GM19324 (cell line): ENCODE results near the gene HAND1.

ENCODE experiments used
- ATAC-seq: cut with Tn5 transposase; IDR thresholded peaks from one replicate; pipeline ENCODE4 v1.9.1; 2021; ENCODE audit warnings: mild to moderate bottlenecking, moderate library complexity; ENCODE audit not compliant: unreplicated experiment, low FRiP score

The HAND1 gene

GRCh38 chr5:154479944-154480750, 2.1 kb upstream of the HAND1 start:
- ATAC-seq: no peak

GRCh38 chr5:154479160-154479943, 1.3 kb upstream of the HAND1 start:
- ATAC-seq: no peak

- ATAC-seq: no peak
Measured at GRCh38 chr5:154478752-154479159, 729 bp upstream of the HAND1 start.

DNA sequence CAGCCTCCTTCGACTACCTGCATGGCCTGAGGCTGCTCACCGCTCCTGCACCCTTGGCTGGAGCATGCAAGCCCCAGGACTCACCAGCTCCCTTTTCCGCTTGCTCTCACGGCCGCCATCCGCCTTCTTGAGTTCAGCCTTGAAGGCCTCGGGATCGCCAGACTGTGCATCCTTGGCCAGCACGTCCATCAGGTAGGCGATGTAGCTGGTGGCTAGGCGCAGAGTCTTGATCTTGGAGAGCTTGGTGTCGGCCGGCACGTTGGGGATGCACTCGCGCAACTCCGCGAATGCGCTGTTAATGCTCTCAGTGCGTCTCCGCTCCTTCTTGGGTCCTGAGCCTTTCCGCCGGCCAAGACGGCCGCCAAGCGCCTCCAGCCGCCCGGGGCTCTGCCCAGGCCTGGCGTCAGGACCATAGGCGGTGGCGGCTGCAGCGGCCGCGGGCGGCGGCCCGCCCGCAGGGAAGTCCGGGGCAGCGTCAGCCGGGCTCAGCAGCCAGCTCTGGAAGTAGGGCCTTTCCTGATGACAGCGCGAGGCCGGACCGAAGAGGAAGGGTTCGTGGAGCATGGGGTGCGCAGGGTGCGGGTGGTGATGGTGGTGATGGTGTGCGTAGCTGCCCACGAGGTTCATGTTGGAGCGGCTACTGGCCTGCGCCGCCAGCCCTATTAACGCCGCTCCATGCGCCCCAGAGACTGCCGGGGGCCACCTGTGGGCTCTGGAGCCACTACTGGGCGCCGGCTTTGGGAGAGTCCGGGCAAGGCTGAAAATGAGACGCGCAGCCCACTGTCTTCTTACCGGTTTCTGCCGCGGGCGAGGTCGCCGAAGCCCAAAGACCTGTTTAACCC, 424 bp downstream of the HAND1 start:
- ATAC-seq: no peak

- no peak for ATAC-seq
Measured at GRCh38 chr5:154476354-154477205, 1.4 kb downstream of the HAND1 start.

DNA sequence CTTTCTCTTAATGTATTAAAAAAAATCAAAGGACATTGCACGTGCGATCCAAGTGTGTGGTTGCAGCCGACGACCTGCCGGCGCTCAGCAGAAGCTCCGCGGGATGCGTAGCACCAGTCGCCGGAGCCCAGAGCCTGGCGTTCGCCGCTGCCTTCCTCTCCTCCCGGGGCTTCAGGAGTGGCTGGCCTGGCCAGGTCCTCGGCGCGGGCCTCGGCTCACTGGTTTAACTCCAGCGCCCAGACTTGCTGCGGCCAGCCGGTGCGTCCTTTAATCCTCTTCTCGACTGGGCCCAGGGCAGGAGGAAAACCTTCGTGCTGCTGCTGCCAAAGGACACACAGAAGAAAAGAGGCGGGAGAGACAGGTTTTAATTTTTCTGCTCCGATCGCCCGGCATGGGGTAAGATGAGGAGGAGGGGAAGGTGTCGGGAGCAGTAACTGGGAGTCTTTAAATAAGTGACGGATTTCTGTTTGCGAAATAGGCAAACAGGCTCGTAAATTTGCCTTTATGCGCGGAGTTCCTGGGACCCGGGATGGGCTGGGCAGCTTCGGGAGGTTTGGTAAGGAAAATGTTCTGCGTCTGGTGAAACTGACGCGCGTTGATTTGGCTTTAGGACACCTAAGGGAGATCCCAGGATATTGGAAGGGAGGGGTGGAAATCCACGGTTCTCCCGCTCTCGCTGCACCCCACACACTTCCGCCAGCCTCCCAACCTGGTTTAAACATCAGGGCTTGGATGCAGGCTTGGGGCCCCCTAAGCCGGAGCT, 2.3 kb downstream of the HAND1 start:
- no peak for ATAC-seq

- no peak for ATAC-seq
Measured at GRCh38 chr5:154474396-154475334, 3.4 kb downstream of the HAND1 start.

DNA sequence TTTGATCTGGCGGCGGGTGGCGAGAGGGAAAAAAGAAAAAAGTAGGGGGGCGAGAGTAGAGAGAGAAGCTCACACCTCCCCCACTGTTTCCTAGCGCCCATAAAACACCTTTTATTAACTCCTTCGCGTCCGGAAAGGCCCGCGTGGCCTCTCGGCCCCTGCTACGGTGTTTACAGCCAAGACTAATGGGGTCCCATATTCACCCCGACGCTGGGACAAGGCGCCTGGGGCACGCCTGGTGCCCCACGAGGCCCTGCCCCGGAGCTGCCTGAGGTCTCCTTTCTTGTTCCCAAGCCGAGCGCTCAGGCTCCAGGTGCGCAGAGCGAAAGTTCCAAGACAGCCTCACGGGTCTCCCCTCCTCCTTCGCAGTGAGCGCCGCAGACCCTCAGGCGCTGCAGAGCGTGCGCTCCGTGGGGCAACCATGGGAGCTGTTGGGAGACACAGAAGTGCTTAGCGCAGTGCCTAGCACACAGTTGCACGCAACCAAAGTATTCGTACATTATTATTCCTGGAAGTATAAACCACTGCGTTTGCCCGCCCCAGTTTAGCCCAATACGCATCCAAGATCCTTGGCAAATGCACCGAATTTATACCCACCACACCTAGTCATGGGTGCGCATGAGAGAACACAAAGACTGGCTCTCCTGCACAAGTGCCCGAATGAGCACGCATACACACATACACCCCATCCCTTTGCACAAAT, 4.3 kb downstream of the HAND1 start:
- no peak for ATAC-seq

- ATAC-seq: no peak
Measured at GRCh38 chr5:154472871-154473580, 5.0 kb downstream of the HAND1 start.

GRCh38 chr5:154470947-154471870, 6.8 kb downstream of the HAND1 start:
- no peak for ATAC-seq

DNA sequence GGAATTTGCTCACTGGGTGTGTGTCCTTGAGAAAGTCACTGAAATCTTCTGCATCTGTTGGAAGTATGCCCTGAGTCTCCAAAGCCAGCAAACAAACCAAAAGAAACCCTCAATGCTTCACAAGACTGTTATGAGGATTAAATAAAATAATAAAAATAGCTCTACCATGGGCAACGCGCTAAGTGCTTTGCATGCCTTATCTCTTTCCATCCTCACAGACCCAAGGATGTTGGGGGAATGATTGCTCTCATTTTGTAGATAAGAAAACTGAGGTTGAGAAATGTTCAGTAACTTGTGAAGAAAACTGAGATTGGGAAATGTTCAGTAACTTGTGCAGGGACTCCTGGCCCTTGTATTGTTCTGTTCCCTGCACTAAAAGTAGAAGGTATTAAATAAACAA, 7.9 kb downstream of the HAND1 start:
- no peak for ATAC-seq

GRCh38 chr5:154467655-154468354, 10.2 kb downstream of the HAND1 start:
- ATAC-seq: peak; percentile 89

GRCh38 chr5:154466671-154467070, 11.4 kb downstream of the HAND1 start:
- ATAC-seq: no peak

GRCh38 chr5:154466147-154466546, 11.9 kb downstream of the HAND1 start:
- ATAC-seq: no peak

DNA sequence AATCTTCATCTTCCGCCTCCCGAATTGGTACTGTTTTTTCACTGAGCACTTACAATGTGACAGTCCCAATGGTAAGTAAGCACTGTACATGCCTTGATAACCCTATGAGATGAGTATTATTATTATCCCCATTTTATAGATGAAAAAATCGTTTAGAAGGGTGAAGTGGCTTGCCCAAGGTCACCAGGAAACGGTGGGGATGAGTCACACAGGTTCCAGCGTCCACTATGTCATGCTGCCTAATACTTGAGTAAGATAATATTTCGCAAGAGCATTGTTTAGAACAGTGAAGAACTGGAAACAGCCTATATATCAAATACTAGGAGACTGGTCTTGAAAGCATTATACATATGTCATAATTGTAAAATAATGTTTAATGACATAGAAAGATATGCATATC, 12.9 kb downstream of the HAND1 start:
- ATAC-seq: no peak
